GM06990 (cell line): Measurements from ENCODE around the gene ZC3H11A.
"Not testable (repeated sequence)": the region's sequence is repeated elsewhere in the genome, so short reads cannot be mapped to it uniquely, and the experiment has no call there.

ENCODE experiments used
- DNase-seq: peaks from one replicate; pipeline ENCODE4 v3.0.0-alpha.2; 2011; ENCODE audit not compliant: insufficient read length; ENCODE audit errors: extremely low read depth
- H3K27me3 ChIP-seq: replicated peaks from 2 replicates; pipeline ENCODE4 v1.6.0; 2011; ENCODE audit warnings: low read length; ENCODE audit not compliant: control insufficient read depth, insufficient read depth
- H3K36me3 ChIP-seq: 2 replicates; pipeline ENCODE4 v1.5.1; 2011; ENCODE audit warnings: low read length; ENCODE audit not compliant: control insufficient read depth, insufficient read depth
- H3K4me3 ChIP-seq: replicated peaks from 2 replicates; pipeline ENCODE4 v1.5.1; 2011; ENCODE audit warnings: low read depth, mild to moderate bottlenecking, control low read depth, low read length
- TF ChIP-seq, protein P1 (sequence below): IDR thresholded peaks from 2 replicates; pipeline ENCODE4 v1.5.1; 2011; ENCODE audit warnings: low read length, control low read depth, mild to moderate bottlenecking, inconsistent platforms; ENCODE audit not compliant: insufficient read depth, poor library complexity, severe bottlenecking

The ZC3H11A gene

DNA sequence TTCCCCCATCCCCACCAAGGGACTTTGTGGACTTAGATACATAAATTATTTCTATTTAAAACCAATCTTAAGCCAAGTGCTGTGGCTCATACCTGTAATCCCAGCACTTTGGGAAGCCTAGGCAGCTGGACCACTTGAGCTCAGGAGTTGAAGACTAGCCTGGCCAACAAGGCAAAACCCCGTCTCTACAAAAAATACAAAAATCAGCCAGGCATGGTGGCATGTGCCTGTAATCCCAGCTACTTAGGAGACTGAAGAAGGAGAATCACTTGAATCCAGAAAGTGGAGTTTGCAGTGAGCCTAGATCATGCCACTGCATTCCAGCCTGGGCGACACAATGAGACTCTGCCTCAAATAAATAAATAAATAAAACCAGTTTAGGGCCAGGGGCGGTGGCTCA lies 34.9 kb upstream of the ZC3H11A start:
- DNase-seq = no peak
- TF ChIP-seq, protein P1, sequence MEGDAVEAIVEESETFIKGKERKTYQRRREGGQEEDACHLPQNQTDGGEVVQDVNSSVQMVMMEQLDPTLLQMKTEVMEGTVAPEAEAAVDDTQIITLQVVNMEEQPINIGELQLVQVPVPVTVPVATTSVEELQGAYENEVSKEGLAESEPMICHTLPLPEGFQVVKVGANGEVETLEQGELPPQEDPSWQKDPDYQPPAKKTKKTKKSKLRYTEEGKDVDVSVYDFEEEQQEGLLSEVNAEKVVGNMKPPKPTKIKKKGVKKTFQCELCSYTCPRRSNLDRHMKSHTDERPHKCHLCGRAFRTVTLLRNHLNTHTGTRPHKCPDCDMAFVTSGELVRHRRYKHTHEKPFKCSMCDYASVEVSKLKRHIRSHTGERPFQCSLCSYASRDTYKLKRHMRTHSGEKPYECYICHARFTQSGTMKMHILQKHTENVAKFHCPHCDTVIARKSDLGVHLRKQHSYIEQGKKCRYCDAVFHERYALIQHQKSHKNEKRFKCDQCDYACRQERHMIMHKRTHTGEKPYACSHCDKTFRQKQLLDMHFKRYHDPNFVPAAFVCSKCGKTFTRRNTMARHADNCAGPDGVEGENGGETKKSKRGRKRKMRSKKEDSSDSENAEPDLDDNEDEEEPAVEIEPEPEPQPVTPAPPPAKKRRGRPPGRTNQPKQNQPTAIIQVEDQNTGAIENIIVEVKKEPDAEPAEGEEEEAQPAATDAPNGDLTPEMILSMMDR = no peak
- H3K27me3 ChIP-seq = no peaks in the 10 kb centered on the region
- H3K36me3 ChIP-seq = no peaks in the 10 kb centered on the region
- no peak overlapping the region for H3K4me3 ChIP-seq

DNA sequence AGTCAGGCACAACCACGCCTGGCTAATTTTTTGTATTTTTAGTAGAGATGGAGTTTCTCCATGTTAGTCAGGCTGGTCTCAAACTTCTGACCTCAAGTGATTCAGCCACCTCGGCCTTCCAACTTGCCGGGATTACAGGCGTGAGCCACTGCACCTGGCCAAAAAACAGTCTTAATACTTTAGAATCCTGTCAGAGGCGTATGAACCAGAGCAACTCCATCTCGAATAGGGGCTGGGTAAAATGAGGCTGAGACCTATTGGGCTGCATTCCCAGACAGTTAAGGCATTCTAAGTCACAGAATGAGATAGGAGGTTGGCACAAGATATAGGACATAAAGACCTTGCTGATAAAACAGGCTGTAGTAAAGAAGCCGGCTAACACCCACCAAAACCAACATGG lies 33.5 kb upstream of the ZC3H11A start:
- not testable (repeated sequence) for H3K27me3 ChIP-seq, H3K4me3 ChIP-seq, H3K36me3 ChIP-seq, DNase-seq

DNA sequence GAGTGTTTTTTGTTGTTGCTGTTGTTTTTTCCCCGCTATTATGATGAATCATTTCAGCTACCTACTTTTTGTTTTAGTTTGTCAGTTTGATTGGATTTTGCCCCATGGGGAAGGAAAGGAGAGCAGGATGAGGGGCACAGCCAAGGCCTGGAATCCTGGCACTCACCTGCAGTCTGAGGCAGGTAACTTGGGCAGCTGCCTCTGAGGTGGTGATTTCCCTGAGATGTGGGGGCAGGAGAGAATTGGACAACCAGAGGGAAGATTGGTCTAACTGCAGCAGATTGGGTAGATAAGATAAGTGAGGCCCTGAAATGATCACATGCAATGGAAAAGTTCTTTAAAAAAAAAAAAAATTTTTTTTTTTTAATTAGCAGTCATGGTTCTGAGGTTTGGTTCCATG lies 31.9 kb upstream of the ZC3H11A start:
- no peak for DNase-seq
- H3K36me3 ChIP-seq = no peaks in the 10 kb centered on the region
- no peak overlapping the region for H3K4me3 ChIP-seq
- TF ChIP-seq, protein P1 = no peak
- no peaks in the 10 kb centered on the region for H3K27me3 ChIP-seq

DNA sequence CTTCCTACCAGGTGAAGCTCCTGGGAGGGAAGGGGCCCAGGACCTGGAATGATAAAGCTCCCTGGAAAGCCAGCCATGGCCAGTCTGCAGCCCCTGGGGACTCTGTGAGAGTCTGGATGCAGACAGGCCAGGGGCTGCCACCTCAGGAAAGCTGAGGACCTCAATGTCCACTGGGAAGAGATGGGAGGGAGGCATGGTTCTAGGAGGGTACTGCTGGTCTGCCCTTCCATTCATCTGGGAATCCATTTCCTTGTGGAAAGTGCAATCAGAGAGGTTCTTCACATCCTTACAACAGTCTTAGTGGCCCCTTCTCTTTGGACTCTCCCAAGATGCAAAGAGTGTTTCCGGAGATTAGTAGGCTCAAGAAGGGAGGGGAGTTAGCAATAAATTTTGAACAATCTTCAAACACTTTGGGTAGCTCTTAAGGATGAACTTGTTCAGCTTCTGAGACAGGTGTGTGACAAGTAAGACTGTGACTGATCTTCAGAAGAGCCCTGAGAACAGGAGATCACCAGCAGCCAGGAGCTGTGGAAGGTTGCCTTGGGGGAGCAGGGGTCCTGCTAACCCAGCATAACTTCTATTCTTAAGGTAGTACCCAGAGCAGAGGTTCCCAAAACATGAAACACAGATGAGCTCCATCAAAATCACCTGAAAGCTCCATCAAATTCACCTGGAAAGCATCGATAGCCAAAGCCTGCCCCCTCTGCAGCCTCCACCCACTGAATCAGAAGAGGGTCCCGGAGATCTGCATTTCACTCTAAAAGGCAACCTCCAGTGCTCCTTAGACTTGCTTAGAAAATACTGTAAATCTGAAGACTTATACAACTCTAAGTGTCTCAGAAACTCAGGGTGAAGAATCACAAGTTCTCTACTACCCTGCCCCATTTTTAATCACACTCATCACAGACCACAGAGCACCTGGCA lies 31.1 kb upstream of the ZC3H11A start:
- TF ChIP-seq, protein P1 = no peak

DNA sequence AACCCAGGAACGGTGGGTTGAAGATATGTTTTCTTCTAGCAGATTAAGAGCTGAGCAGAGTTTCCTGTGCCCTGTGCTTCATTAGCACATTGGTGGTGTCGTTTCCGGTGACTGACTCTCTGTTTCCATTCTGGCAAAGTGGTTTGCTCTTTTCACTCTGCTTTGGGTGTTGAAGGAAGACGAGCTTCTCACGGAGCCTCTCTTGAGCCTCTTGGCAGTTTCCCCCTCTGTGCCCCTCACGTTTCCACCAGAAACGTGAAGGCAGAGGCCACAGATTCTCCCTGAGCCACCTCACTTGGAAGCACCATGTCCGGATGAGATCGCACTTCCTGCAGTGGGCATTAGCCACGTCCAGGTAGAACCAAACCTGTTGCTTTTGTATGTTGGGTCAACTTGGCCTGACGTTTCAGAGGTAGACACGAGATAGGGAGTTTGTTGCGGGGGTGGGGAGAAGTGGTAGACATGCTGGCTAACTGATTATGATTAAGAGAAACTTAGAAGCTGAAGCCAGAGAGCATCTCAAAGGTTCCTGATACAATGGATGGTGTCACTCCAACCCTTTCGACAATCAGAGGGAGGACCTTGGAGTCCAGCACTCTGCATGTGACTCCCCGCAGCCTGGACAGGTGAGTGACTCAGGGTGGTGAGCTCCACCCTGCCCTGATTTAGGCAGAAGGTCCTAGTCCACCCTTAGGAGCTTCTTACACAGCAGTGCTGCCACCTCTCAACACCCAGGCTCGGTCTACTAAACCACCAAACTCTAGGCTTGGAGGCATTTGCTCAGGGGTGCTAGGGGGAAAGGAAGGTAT lies 30.2 kb upstream of the ZC3H11A start, which contains the start of gene LAX1:
Gene LAX1, plus strand, starts transcription at position 155 of the 809 bp plus-strand sequence. Its CDS starts 383 bp downstream, at position 538.
- Histone ChIP-seq H3K4me3 (peak within 1 kb of the TSS; percentile 76), H3K36me3 (no peaks in the 10 kb centered on the region), H3K27me3 (no peaks in the 10 kb centered on the region)
- DNase-seq = peak; percentile 76
- TF ChIP-seq, protein P1 = no peak

More for the DNA sequence above, 31.1 kb upstream of the ZC3H11A start:
- H3K36me3 ChIP-seq = no peaks in the 10 kb centered on the region
- no peak for DNase-seq
- peak overlapping the region; percentile 76 for H3K4me3 ChIP-seq
- H3K27me3 ChIP-seq = no peaks in the 10 kb centered on the region

DNA sequence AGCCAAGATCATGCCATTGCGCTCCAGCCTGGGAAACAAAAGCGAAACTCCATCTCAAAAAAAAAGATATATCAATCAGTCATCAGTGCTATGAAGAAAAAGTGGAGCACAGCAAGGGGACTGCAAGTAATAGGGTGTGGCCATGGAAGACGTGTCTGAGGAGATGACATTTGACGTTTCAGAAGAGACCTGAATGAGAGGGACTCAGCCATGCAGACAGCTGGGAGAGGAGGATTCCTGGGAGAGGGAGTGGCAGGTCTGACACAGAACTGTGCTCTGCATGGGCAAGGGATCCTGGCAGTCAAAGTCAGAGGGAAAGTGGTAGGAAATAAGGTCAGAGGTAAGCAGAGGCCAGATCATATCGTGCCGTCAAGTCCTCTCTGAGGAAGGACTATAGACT lies 27.2 kb upstream of the ZC3H11A start:
- no peak for DNase-seq
- Histone ChIP-seq H3K4me3 (peak overlapping the region; percentile 22; the same call in 1 of the 2 replicates), H3K36me3 (peaks cover 14% of the 10 kb centered on the region), H3K27me3 (no peaks in the 10 kb centered on the region)
- TF ChIP-seq, protein P1 = no peak
